GM21723 (cell line): Measurements from ENCODE around the gene ZNF692.
"Not testable (repeated sequence)": the region's sequence is repeated elsewhere in the genome, so short reads cannot be mapped to it uniquely, and the experiment has no call there.

ENCODE experiments used
- ATAC-seq: cut with Tn5 transposase; IDR thresholded peaks from one replicate; pipeline ENCODE4 v1.9.1; 2021; ENCODE audit warnings: mild to moderate bottlenecking, moderate library complexity; ENCODE audit not compliant: unreplicated experiment

The ZNF692 gene

GRCh38 chr1:248858891-248859889, at the start of gene ZNF692:
Gene ZNF692, minus strand, starts transcription at chr1:248859085. Its CDS starts 776 bp downstream, at chr1:248858309.
- ATAC-seq, result peak; percentile 80

- peak; percentile 28 for ATAC-seq
Observed at GRCh38 chr1:248906753-248907661, 48.1 kb upstream of the ZNF692 start.

GRCh38 chr1:248906009-248906752, 47.3 kb upstream of the ZNF692 start, which contains the start of gene PGBD2:
Gene PGBD2, plus strand, starts transcription at chr1:248906235. Its CDS starts 7,628 bp downstream, at chr1:248913863.
- peak; percentile 95 for ATAC-seq

GRCh38 chr1:248905662-248906008, 46.8 kb upstream of the ZNF692 start:
- ATAC-seq, result no peak

GRCh38 chr1:248904437-248905216, 45.7 kb upstream of the ZNF692 start:
- no peak for ATAC-seq

- no peak for ATAC-seq
Observed at GRCh38 chr1:248901578-248901977, 42.7 kb upstream of the ZNF692 start.

GRCh38 chr1:248900637-248901036, 41.8 kb upstream of the ZNF692 start:
- no peak for ATAC-seq

GRCh38 chr1:248897412-248898337, 38.8 kb upstream of the ZNF692 start:
- ATAC-seq, result no peak

GRCh38 chr1:248894837-248895236, 36.0 kb upstream of the ZNF692 start:
- no peak for ATAC-seq

- ATAC-seq, result no peak
Observed at GRCh38 chr1:248892590-248892989, 33.7 kb upstream of the ZNF692 start.

- no peak for ATAC-seq
Observed at GRCh38 chr1:248891758-248892157, 32.9 kb upstream of the ZNF692 start.

- ATAC-seq, result no peak
Observed at GRCh38 chr1:248890549-248891498, 31.9 kb upstream of the ZNF692 start.

- not testable (repeated sequence) for ATAC-seq
Observed at GRCh38 chr1:248889914-248890243, 31.0 kb upstream of the ZNF692 start.

- ATAC-seq, result no peak
Observed at GRCh38 chr1:248886237-248886895, 27.5 kb upstream of the ZNF692 start.

- ATAC-seq, result no peak
Observed at GRCh38 chr1:248885646-248886045, 26.8 kb upstream of the ZNF692 start.

- no peak for ATAC-seq
Observed at GRCh38 chr1:248884632-248885295, 25.9 kb upstream of the ZNF692 start.

GRCh38 chr1:248882427-248882826, 23.5 kb upstream of the ZNF692 start:
- ATAC-seq, result not testable (repeated sequence)
